ENCODE results near the gene AHSG. TPM values are rescaled to one million over a fixed set of nuclear protein-coding genes. Genes with fewer than 3 reads are reported as not detected.

Gene AHSG
- total RNA-seq, 1 experiment from 2014 or later, result 1.6 TPM

GRCh38 chr3:186605561-186606545, 7.0 kb upstream of the AHSG start:
- DNase-seq (ENCODE audit: low read depth, low spot score), result no peak
- H3K4me2 ChIP-seq (ENCODE audit: low read length), result no peak overlapping the region
- POLR2A ChIA-PET, result no interaction called here

DNA sequence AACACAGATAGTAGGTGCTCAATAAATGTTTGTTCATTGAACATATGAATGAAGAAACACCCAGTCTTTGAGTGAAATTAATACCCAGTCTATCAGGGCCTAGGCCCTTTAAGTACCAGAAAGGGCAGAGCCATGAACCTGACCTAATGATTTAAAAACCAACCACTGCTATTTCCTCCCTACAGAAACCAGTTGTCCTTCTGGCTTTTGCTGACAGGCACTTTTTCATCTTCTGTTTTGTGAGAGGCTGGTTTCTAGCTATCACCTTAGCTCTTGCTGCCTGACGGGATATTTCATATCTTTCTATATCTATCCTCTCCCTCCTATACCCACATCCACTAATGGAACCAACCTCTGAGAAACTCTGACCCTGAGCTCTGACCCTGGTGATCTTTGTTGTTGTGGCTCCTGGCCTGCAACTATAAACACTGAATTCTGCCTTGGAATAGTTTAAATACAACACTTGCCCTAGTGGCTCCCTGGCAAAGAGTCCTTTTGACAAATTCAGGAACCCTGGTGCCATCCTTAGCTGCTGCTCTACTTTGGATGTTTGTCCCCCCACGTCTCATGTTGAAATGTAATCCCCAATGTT, 4.1 kb upstream of the AHSG start:
- H3K79me2 ChIP-seq (ENCODE audit: insufficient read depth, low read length), result no peaks in the 10 kb centered on the region
- no peak for ATAC-seq
- TF ChIP-seq JUND (IDR thresholded peaks at IDR 0.05), result no peak
- TF ChIP-seq POLR2A (IDR thresholded peaks at IDR 0.05; ENCODE audit: borderline replicate concordance, extremely low read depth, insufficient read depth, insufficient read length), result no peak
- TF ChIP-seq POLR2AphosphoS5 (IDR thresholded peaks at IDR 0.05; ENCODE audit: low read depth, low read length), result no peak
- TF ChIP-seq EGR1 (IDR thresholded peaks at IDR 0.05; ENCODE audit: low read depth), result no peak
- no peak for TF ChIP-seq ZNF274 (IDR thresholded peaks at IDR 0.05; ENCODE audit: low read depth, low read length)
- no peak for TF ChIP-seq ATF3 (IDR thresholded peaks at IDR 0.05)
- no peak for TF ChIP-seq CEBPB (IDR thresholded peaks at IDR 0.05; ENCODE audit: low read depth)
- no peak overlapping the region for H3K27ac ChIP-seq (ENCODE audit: low read depth, low read length)
- no peak overlapping the region for H3K9ac ChIP-seq (ENCODE audit: low read length)
- ChIA-PET RAD21 (ENCODE audit: low non-redundant PET in 1 of 2, low total read pairs in 2 of 2, uncharacterized antibody in 2 of 2, unreplicated experiment in 2 of 2) (no interaction called here), CTCF (interaction anchor here (1.0 to 2.1 kb wide), 4 partner anchors 8 to 19 kb away, joined by 5 to 10 read pairs (median 6); no protein-coding TSS in a partner anchor), POLR2A (interaction anchor here (1.4 kb wide), 1 partner anchor 39 kb away, joined by 7 read pairs; the partner anchor contains the start of gene DNAJB11)
- no peaks in the 10 kb centered on the region for H4K20me1 ChIP-seq (ENCODE audit: insufficient read depth)
- BruUV-seq (replicated peaks), result no TSS peak
- peak overlapping the region; percentile 54 for H2AFZ ChIP-seq (ENCODE audit: low read depth, low read length, poor library complexity, severe bottlenecking)
- H3K9me3 ChIP-seq (ENCODE audit: control insufficient read depth in 1 of 2, insufficient read depth in 1 of 2, low read depth in 1 of 2, low read length in 2 of 2), result no peaks in the 10 kb centered on the region
- H3K4me3 ChIP-seq (replicated peaks in 1 of 2; ENCODE audit: low read depth in 1 of 2, low read length in 2 of 2), result no peak overlapping the region
- no peaks in the 10 kb centered on the region for H3K9me2 ChIP-seq (ENCODE audit: insufficient read depth)
- H3K36me3 ChIP-seq (ENCODE audit: control insufficient read depth in 1 of 2, insufficient read depth in 2 of 2, low read length in 2 of 2), result no peaks in the 10 kb centered on the region
- no peak for DNase-seq (ENCODE audit: low read depth, low spot score)
- H3K27me3 ChIP-seq (ENCODE audit: insufficient read depth, low read length), result no peaks in the 10 kb centered on the region
- no peak overlapping the region for H3K4me2 ChIP-seq (ENCODE audit: low read length)
- no peaks in the 10 kb centered on the region for H3K4me1 ChIP-seq (ENCODE audit: control insufficient read depth in 1 of 2, insufficient read depth in 2 of 2, low read length in 2 of 2)
- intact Hi-C loops (cut with micrococcal nuclease), result no loop called here

More at GRCh38 chr3:186605561-186606545, 7.0 kb upstream of the AHSG start:
- H3K27me3 ChIP-seq (ENCODE audit: insufficient read depth, low read length), result no peaks in the 10 kb centered on the region
- no peaks in the 10 kb centered on the region for H3K36me3 ChIP-seq (ENCODE audit: control insufficient read depth in 1 of 2, insufficient read depth in 2 of 2, low read length in 2 of 2)
- BruUV-seq (replicated peaks), result no TSS peak
- RAD21 ChIA-PET (ENCODE audit: low non-redundant PET in 1 of 2, low total read pairs in 2 of 2, uncharacterized antibody in 2 of 2, unreplicated experiment in 2 of 2), result no interaction called here
- H3K4me3 ChIP-seq (replicated peaks in 1 of 2; ENCODE audit: low read depth in 1 of 2, low read length in 2 of 2), result no peak overlapping the region
- no peak overlapping the region for H2AFZ ChIP-seq (ENCODE audit: low read depth, low read length, poor library complexity, severe bottlenecking)
- H4K20me1 ChIP-seq (ENCODE audit: insufficient read depth), result no peaks in the 10 kb centered on the region
- no peaks in the 10 kb centered on the region for H3K9me2 ChIP-seq (ENCODE audit: insufficient read depth)
- no peak overlapping the region for H3K9ac ChIP-seq (ENCODE audit: low read length)
- no peak overlapping the region for H3K27ac ChIP-seq (ENCODE audit: low read depth, low read length)
- no peak for TF ChIP-seq ZFX (IDR thresholded peaks at IDR 0.05)
- intact Hi-C loops (cut with micrococcal nuclease), result no loop called here
- H3K79me2 ChIP-seq (ENCODE audit: insufficient read depth, low read length), result no peaks in the 10 kb centered on the region
- CTCF ChIA-PET, result interaction anchor here (1.1 to 1.5 kb wide), 2 partner anchors 9 to 11 kb away, joined by 3 to 6 read pairs; no protein-coding TSS in a partner anchor
- H3K4me1 ChIP-seq (ENCODE audit: control insufficient read depth in 1 of 2, insufficient read depth in 2 of 2, low read length in 2 of 2), result no peaks in the 10 kb centered on the region
- no peak for ATAC-seq
- no peaks in the 10 kb centered on the region for H3K9me3 ChIP-seq (ENCODE audit: control insufficient read depth in 1 of 2, insufficient read depth in 1 of 2, low read depth in 1 of 2, low read length in 2 of 2)

Data from HCT116 (cell line).